K562 (cell line): ENCODE results near the gene RALGAPB. TPM values are rescaled to one million over a fixed set of nuclear protein-coding genes. Genes with fewer than 3 reads are reported as not detected.

Experiments used
- ARID1B ChIP-seq: fragments of 450-650 bp; IDR thresholded peaks from 2 replicates; pipeline ENCODE4 v1.6.1; 2016; ENCODE audit warnings: antibody characterized with exemption, mild to moderate bottlenecking, inconsistent platforms
- ARID3B ChIP-seq: fragments of 250-450 bp; sonication (Bioruptor Pico); IDR thresholded peaks from 2 replicates; pipeline ENCODE4 v1.4.0; 2020; ENCODE audit warnings: borderline replicate concordance
- ATF7 ChIP-seq: fragments of 450-650 bp; IDR thresholded peaks from 2 replicates; pipeline ENCODE4 v1.7.1; 2014; ENCODE audit warnings: mild to moderate bottlenecking, moderate library complexity
- CEBPG ChIP-seq, 3 experiments: fragments of 200-800 bp in 1 of 3; sonication (Bioruptor generic) in 1 of 3; sonication (generic) in 1 of 3; formaldehyde crosslinking in 1 of 3; IDR thresholded peaks in 2 of 3; conservative IDR thresholded peaks in 1 of 3; 2 replicates each; pipeline versions ENCODE4 v1.6.1 to v1.8.0; 2016 to 2022; ENCODE audit warnings: missing compliant biosample characterization in 2 of 3, missing genetic modification characterization in 2 of 3, mild to moderate bottlenecking in 1 of 3, missing genetic modification reagents in 1 of 3
- FOS ChIP-seq: IDR thresholded peaks from 3 replicates; pipeline ENCODE4 v1.6.1; 2011; ENCODE audit not compliant: insufficient read length; ENCODE audit errors: extremely low read depth
- GABPB1 ChIP-seq: sonication (generic); formaldehyde crosslinking; IDR thresholded peaks from 2 replicates; pipeline ENCODE4 v1.8.0; 2022; ENCODE audit warnings: mild to moderate bottlenecking, missing genetic modification reagents
- RUNX1 ChIP-seq: sonication (generic); IDR thresholded peaks from 2 replicates; pipeline ENCODE4 v1.6.1; 2016; ENCODE audit warnings: antibody characterized with exemption, low read depth
- VEZF1 ChIP-seq: fragments of 200-800 bp; sonication (Bioruptor generic); IDR thresholded peaks from 2 replicates; pipeline ENCODE4 v1.6.1; 2017; ENCODE audit warnings: missing genetic modification characterization, missing compliant biosample characterization
- XRCC5 ChIP-seq: fragments of 200-400 bp; formaldehyde crosslinking; IDR thresholded peaks from 2 replicates; pipeline ENCODE4 v1.6.1; 2017; ENCODE audit warnings: low read depth, mild to moderate bottlenecking, low read length
- ZC3H4 ChIP-seq: sonication (generic); formaldehyde crosslinking; IDR thresholded peaks from 2 replicates; pipeline ENCODE4 v1.9.0; 2021; ENCODE audit warnings: missing genetic modification reagents, borderline replicate concordance
- ZFP1 ChIP-seq: fragments of 450-650 bp; formaldehyde crosslinking; IDR thresholded peaks from 2 replicates; pipeline ENCODE4 v1.4.0; 2020; ENCODE audit warnings: mild to moderate bottlenecking, mixed read lengths
- ZNF644 ChIP-seq: fragments of 200-800 bp; sonication (Bioruptor generic); IDR thresholded peaks from 2 replicates; pipeline ENCODE4 v1.6.1; 2016; ENCODE audit warnings: low read depth, missing genetic modification characterization, missing compliant biosample characterization
- ZNF76 ChIP-seq: fragments of 250-450 bp; sonication (Bioruptor Pico); IDR thresholded peaks from 2 replicates; pipeline ENCODE4 v1.4.0; 2020; ENCODE audit warnings: mild to moderate bottlenecking, moderate library complexity, borderline replicate concordance
- polyA plus RNA-seq, 8 experiments: library from polyadenylated mRNA; depleted of rRNA in 4 of 8; stranded (reverse) in 5 of 8; unstranded in 3 of 8; fragments of >200 nt; fragmentation: Nextera tagmentation in 2 of 8; fragmentation: Illumina TruSeq in 1 of 8; extraction: Ambion mirVana in 2 of 8; extraction: Trizol in 1 of 8; gene quantifications; 2 replicates each; pipeline versions ENCODE4 v1.2.1 to v1.2.3, GENCODE V29; 2011 to 2014; ENCODE audit warnings: inconsistent platforms in 1 of 8, missing spikeins in 1 of 8
- total RNA-seq, 7 experiments: library from RNA; depleted of rRNA in 6 of 7; stranded (reverse); fragments of >200 nt in 6 of 7; fragmentation: Illumina TruSeq in 2 of 7; extraction: Trizol in 2 of 7; gene quantifications; 2 replicates each; pipeline versions ENCODE4 v1.2.1 to v1.2.3, GENCODE V29; 2011 to 2021; ENCODE audit warnings: low replicate concordance in 1 of 7
- TF ChIP-seq, protein P1 (sequence below): fragments of 250-450 bp; sonication (Bioruptor Pico); IDR thresholded peaks from 2 replicates; pipeline ENCODE4 v1.8.0; 2021; ENCODE audit warnings: moderate library complexity, mild to moderate bottlenecking, inconsistent platforms
- TF ChIP-seq, protein P2 (sequence below), 3 experiments: IDR thresholded peaks in 2 of 3; conservative IDR thresholded peaks in 1 of 3; 2 replicates each; pipeline ENCODE4 v1.5.1; 2011 to 2012; ENCODE audit warnings: low read length in 3 of 3, mild to moderate bottlenecking in 3 of 3, control low read depth in 2 of 3, improper control_type of control experiment in 1 of 3, inconsistent platforms in 1 of 3, low read depth in 1 of 3, mixed read lengths in 1 of 3, moderate library complexity in 1 of 3; ENCODE audit not compliant: insufficient read depth in 2 of 3
- TF ChIP-seq, protein P3 (sequence below): fragments of 450-650 bp; conservative IDR thresholded peaks from 2 replicates; pipeline ENCODE4 v1.6.1; 2016; ENCODE audit warnings: missing genetic modification characterization, low read depth, mild to moderate bottlenecking, missing compliant biosample characterization, moderate library complexity
- TF ChIP-seq, protein P4 (sequence below): fragments of 450-650 bp; formaldehyde crosslinking; IDR thresholded peaks from 2 replicates; pipeline ENCODE4 v1.4.0; 2020; ENCODE audit warnings: mild to moderate bottlenecking, mixed read lengths
- TF ChIP-seq, protein P5 (sequence below): fragments of 250-450 bp; sonication (Bioruptor Pico); IDR thresholded peaks from 2 replicates; pipeline ENCODE4 v1.9.0; 2021; ENCODE audit warnings: mild to moderate bottlenecking

The RALGAPB gene
- total and polyA plus RNA-seq, 9 of the 15 experiments (the other 6 are each of a cell fraction or from before 2014, with no cell fraction given): 4.3 to 25.6 (median 13.6) TPM

GRCh38 chr20:38446441-38447209 lies 26.0 kb upstream of the RALGAPB start (continued):
- TF ChIP-seq CEBPG (CRISPR knock-in tag; IDR thresholded peaks at IDR 0.05) (no peak), CEBPG (tag; conservative IDR thresholded peaks at IDR 0.05 in 1 of 2, IDR thresholded peaks at IDR 0.05 in 1 of 2) (no peak), ATF7 (peak; percentile 77), GABPB1 (peak; percentile 98), ARID1B (0 out of 2 replicates have a peak, but pooled peaks have one; percentile 29), XRCC5 (peak; percentile 99), VEZF1 (peak; percentile 77), ZC3H4 (CRISPR knock-in tag) (no peak), ZNF76 (no peak), ZFP1 (CRISPR knock-in tag) (no peak), FOS (no peak), ARID3B (CRISPR knock-in tag) (no peak), RUNX1 (no peak), ZNF644 (tag) (peak; percentile 51; the same call in 1 of the 2 replicates)
- TF ChIP-seq, protein P1, sequence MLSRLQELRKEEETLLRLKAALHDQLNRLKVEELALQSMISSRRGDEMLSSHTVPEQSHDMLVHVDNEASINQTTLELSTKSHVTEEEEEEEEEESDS: no peak
- TF ChIP-seq, protein P2, sequence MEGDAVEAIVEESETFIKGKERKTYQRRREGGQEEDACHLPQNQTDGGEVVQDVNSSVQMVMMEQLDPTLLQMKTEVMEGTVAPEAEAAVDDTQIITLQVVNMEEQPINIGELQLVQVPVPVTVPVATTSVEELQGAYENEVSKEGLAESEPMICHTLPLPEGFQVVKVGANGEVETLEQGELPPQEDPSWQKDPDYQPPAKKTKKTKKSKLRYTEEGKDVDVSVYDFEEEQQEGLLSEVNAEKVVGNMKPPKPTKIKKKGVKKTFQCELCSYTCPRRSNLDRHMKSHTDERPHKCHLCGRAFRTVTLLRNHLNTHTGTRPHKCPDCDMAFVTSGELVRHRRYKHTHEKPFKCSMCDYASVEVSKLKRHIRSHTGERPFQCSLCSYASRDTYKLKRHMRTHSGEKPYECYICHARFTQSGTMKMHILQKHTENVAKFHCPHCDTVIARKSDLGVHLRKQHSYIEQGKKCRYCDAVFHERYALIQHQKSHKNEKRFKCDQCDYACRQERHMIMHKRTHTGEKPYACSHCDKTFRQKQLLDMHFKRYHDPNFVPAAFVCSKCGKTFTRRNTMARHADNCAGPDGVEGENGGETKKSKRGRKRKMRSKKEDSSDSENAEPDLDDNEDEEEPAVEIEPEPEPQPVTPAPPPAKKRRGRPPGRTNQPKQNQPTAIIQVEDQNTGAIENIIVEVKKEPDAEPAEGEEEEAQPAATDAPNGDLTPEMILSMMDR (IDR thresholded peaks at IDR 0.05 in 2 of 3, conservative IDR thresholded peaks at IDR 0.05 in 1 of 3; ENCODE audit: insufficient read depth in 2 of 3, low read depth in 1 of 3, low read length in 3 of 3): peak; percentile 95 to 97 (median 96)
- TF ChIP-seq, protein P3, sequence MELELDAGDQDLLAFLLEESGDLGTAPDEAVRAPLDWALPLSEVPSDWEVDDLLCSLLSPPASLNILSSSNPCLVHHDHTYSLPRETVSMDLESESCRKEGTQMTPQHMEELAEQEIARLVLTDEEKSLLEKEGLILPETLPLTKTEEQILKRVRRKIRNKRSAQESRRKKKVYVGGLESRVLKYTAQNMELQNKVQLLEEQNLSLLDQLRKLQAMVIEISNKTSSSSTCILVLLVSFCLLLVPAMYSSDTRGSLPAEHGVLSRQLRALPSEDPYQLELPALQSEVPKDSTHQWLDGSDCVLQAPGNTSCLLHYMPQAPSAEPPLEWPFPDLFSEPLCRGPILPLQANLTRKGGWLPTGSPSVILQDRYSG (tag): no peak
- TF ChIP-seq, protein P4, sequence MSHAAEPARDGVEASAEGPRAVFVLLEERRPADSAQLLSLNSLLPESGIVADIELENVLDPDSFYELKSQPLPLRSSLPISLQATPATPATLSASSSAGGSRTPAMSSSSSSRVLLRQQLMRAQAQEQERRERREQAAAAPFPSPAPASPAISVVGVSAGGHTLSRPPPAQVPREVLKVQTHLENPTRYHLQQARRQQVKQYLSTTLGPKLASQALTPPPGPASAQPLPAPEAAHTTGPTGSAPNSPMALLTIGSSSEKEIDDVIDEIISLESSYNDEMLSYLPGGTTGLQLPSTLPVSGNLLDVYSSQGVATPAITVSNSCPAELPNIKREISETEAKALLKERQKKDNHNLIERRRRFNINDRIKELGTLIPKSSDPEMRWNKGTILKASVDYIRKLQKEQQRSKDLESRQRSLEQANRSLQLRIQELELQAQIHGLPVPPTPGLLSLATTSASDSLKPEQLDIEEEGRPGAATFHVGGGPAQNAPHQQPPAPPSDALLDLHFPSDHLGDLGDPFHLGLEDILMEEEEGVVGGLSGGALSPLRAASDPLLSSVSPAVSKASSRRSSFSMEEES (CRISPR knock-in tag): no peak
- TF ChIP-seq, protein P5, sequence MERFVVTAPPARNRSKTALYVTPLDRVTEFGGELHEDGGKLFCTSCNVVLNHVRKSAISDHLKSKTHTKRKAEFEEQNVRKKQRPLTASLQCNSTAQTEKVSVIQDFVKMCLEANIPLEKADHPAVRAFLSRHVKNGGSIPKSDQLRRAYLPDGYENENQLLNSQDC (CRISPR knock-in tag): no peak
